ENCODE data around the gene CDS2.

CDS2 gene

DNA sequence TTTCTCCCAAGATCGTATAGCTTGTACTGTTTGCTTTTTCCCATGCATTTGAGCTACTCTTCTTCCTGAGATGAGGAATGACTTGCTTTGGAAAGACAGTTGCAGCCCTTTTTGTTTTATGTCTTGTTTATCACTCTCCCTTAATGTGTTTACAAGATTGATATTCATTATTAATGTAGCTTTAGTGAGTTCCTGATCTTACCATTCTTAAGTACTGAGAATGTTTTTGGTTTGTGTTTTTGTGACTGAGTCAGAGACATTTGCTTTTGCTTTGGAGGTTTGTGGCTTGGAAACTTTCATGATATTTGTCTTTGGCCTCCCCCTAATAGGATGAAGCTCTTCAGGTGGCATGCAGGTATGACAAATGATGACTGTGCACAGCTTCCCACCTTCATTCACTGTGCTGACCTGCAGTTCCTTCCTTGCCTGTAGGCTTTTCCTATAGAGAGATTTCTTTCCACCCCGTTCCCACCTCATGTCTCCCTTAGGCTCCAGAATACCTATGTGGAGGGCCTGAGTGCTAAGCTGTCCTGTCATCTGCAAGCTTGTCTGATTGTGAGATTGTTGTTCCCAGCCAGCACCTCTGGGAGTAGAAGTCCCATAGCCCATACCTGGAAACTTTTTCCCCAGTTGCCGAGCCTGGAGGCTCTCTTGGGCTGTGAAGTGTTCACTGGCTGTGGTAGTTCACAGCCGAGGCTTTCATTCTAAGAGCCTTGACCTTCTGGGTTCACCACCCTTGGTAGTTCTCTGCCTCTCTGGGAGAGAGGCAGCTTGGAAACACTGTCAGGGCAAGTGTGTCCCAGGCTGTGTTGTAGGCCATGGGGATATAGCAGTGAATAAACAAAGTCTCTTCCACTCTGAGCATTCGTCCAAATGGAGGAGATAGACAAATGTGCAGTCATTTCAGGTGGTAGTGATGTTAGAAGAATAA lies 27.1 kb downstream of the CDS2 start:
- DNase-seq = no peak

DNA sequence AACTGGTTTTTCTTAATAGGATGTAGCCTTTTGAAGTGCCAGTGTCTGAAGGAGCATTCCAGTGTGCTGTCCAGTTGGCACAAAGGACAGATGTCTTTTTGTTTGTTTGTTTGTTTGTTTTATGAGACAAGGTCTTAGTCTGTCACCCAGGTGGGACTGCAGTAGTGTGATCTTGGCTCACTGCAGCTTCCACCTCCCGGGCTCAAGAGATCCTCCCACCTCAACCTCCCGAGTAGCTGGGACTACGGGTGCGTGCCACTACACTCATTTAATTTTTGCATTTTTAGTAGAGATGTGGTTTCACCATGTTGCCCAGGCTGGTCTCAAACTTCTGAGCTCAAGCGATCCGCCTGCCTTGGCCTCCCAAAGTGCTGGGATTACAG lies 27.7 kb downstream of the CDS2 start:
- DNase-seq = no peak

DNA sequence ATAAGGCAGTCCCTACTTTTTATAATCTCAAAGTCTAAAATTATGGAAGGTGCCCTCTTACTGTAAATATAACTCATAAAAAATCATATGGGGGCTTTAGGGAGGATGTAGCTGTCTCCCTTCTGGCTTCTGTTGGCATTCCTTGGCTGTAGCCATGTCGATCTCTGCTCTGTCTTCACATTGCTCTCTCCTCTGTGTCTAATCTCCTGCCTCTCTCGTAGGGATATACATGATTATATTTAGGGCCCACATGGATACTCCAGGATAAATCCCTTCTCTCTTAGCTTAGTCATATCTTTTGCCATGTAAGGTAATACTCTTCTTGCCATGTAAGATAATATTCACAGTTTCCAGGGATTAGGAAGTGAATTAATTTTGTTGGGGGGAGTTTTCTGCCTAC lies 28.6 kb downstream of the CDS2 start:
- no peak for DNase-seq

DNA sequence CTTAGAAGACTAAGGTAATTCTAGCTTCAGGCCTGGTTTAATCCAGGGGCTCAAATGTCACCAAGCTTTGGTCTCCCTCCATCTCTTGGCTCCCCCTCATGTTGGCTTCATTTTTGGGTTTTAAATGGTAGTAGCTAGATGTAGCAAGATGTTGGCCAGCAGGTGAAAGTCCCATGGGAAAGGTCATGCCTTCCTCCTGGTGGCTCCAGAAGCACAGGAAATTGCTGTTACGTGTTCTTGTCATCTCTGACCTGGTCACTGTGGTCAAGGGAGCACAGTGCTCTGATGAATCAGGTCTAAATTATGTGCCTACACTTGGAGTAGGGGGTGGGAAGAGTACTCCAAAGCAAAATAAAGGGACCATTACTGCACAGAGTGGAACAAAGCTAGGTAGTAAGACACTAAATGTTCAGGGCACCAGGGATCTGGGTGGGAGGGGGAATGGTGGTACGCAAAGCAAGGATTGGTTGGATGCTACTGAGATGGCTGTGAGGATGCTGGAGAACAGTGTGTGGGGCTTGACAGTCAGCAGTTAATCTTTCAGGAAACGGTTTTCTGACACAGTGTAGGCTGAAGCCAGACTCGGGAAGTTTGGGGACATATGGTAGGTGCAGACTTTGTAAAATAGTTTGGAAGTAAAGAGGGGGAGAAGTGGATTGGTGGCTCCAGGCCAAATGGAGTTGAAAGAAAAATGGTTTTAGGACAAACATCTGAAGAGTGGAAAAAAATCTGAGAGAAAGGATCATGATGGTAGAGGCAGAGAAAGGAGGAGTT lies 30.1 kb downstream of the CDS2 start:
- DNase-seq = no peak

DNA sequence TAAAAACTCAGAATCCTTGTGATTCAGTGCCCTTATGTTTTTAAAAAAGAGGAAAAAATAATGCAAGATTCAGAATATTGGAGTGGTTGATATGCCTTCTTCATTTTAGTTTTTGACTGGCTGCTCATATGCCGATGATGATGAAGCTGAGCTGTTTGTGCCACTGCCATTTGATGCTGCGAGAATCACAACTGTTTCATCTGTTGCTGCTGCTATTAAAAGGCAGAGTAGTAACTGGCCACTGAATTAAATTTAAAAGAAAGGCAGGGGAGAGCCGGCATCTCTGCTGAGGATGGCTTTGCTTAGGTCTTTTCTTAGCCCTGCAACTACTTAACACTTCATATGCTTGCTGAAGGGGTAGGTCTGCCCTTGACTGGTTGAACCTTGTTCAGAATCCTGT lies 33.1 kb downstream of the CDS2 start:
- no peak for DNase-seq

DNA sequence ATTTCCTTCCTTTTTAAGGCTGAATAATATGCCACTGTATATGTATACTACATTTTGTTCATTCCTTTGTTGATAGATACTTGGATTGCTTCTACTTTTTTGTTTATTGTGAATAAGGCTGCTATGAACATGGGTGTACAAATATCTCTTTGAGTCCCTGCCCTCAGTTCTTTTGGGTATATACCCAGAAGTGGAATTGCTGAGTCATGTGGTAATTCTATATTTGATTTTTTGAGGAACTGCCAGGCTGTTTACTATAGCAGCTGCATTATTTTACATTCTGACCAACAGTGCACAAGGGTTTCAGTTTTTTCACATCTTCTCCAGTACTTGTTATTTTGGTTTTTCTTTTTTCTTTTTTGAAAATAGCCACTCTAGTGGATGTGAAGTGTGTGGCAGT lies 34.1 kb downstream of the CDS2 start:
- DNase-seq = no peak

DNA sequence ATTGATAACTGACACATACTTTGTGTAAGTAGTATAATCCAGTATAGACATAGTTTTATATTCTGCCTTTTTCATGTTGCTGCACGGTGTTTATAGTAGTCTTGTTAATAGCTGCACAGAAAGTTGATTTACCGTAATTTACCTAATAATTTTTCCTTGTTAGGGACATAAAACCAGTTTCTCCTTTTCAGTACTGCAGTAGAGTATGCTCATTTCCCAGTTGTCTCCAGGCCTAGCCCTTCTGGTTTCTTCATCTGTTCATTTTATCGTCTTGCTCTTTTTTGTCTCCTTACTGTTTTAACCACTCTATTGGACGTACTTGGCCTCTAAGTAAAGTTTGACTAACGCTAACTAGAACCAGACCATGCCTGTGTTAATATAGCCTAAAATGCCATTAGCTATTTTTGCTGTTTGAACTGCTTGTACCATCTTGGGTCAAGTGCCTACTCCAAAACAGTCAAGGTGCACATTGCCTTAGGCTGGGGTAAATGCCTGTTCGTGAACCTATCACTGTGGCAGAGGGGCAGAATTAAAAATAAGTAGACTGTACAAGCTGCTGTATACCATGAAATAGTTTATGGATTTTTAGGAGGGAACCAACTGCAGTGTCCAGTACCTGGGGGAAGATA lies 34.8 kb downstream of the CDS2 start:
- no peak for DNase-seq

DNA sequence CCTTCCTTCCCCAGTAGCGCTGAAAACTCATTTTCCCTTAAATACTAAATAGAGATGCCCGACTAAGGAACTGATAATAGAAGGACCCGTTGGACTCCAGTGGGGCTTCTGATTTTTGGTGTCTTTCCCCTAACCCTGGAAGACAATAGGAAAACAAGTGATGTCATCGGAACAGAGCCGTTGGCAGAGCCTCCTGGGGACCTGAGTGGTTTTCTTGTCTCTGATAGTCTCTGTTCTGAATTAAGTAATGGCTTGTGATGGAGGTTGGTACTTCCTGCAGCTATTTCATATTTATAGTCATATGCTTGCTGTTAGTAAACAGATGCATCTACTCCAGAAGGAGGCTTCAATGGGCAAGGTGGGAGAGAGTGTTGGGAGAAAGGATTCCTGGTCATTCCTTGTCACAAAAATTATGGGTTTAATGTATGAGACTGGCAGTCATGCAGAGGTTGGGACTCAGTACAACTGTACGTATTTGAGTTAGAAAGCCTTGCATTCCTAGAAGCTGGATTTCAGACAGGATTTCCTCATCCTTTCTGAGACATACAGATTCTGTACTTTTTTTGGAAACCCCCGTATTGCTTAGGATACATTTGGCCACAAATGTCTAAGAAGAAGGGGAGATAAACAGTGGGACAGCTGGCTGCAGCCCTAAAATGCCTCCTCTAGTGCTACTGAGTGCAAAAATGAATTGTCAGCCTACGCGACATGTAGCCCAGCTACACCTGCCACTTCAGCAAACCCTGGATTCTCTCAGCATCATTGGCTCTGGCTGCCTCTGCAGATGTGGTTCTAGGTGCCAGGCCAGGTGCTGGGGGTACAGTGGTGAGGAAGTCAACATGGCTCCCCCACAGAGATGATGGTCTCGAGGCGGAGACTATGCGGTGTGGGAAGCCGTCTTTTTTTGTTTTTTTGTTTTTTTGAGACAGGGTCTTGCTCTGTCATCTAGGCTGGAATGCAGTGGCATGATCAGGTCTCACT lies 38.1 kb downstream of the CDS2 start:
- DNase-seq = no peak

DNA sequence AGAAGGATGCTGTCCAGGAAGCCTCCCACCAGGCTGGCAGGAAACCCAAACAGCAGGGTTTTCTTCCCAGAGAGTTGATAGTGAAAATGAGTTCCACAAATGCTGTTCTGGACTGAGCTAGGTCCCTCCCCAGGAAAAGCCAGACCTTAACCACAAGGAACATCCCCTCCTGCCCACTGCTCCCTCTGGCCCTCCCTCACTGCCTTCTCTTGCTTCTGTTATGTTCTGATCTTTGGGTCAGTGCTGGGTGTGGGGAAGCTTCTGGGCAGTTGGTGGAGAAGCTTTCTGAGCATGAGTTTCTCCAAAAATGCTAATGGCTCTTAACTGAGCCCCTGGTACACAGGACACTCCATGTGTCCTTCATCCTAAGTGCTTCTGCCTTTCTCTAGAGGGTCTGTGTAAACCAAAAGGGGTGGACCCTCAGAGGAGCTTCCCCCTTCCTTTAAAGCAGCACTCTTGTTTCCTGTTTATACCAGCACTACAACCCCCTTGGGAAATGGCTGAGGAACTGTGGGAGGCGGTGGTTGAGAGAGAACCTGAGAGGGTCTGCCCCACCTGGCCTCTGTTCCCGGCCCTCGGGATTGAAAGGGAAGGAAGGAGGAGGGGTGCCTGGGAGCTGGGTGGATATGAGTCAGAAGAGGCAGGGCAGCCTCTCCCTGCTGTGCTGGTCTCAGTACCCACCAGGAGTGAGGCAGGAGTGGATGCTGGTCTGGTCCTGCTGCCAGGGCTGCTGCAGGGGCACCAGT lies 42.0 kb downstream of the CDS2 start:
- peak; percentile 65 for DNase-seq

DNA sequence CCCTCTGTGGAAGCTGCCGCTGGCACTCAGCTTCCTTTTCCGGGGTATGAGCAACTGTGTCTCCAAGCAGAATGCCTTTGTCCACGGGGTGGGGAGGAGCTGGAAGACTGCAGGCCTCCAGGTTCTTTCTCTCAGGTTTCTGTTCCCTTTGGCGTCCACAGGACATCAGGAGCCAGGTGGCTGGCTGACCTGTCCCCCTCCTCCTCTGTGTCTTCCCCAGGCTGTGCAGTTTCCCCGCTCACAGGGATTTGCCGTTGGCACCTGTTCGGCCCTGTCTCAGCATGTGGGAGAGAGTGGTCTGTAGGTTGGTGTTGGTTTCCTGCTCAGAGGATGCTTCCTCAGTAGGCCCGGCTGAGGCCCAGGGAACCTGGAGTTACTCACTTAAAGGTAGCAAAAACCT lies 43.5 kb downstream of the CDS2 start:
- no peak for DNase-seq

DNA sequence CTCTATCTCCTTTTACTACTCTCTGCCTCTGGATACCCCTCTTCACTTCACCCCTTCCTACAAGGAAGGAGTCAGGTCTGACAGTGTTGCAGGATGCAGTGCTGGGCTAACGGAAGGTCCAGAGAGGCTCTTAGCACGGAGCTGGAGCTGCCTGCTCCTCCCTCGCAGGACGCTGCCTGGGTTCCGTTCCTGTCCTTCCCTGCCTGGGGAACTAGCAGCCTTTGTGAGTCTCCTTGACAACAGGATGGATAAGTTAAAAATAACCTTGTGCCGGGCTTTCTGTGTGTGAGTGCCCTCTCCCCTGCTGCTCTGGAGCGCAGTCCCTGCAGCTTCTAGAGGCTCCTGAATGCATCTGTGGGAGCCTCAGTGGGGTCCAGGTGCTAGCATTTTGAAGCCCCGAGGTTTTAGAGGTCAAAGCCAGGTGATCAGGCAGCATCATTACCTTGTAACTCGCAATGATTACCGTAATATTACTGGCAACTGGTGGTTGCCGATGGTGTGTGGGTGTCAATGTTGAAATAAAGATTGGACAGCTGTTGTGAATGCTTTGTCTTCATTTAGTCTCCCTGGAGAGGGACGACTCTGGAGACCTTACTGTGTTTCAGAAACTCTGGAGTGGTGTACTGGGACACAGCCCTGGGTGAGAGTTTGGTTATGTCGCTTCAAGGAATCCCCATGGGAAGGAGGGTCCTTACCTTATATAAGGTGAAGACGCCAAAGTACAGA lies 44.4 kb downstream of the CDS2 start:
- DNase-seq = no peak

DNA sequence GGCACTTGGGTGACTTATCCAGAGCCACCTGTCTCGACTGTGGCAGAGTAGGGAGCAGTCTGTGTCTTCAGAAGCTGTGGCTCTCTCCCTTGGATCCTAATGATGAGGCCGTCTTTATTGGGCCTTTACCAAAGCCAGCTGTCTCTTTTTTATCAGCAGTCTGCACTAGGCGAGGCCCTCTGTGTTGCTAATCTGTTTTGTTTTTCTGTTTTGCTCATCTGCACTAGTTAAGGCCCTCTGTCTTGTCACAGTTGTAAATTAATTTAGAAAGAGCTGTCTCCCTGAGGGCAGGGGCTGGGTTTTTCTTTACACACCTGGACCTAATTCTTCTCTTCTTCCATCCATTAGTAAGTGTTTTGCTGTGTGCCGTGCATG lies 45.0 kb downstream of the CDS2 start:
- DNase-seq = no peak

DNA sequence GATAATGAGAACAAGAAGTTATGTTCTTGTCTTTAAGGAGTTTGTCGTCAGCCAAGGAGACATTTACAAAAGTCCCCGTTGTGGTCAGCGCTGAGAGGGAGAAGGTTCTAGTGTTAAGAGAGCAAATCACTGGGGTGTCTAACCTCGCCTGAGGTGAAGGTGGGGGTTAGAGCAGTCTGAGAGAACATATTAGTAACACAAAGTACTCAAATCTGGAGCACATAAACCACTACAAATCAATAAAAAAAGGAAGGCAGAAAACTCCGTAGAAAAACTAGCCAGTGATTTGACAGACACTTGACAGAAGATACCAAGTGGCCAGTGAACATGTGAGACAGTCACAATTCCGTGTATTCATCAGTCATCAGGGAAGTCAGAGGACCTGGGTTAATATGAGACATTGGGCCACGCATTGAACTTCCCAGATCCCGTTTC lies 45.4 kb downstream of the CDS2 start:
- DNase-seq = no peak

DNA sequence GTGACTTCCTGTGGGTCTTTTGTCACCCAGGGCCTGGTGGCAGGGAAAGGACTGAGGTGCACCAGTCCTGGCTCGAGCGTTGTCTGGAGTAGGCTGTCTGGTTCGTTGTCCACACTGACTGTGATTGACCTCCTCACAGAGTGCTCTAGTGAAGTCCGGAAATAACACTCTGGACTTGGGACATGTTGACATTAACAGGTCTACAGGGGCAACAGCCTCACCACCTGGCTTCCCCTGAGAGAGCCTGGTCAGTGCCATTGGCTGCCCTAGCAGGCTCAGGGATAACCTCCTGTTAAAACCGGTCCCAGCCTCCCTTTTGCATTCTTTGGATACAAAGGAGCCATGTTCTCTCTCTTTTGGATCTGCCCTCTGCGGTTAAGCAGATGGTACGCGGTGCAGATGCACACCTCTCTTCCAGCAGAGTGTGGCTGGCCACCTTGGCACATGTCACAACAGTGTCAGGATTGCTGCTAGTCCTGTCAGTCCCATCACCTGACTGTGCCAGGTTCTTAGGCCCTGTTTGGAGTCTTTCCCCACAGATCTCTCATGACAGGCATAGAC lies 46.2 kb downstream of the CDS2 start:
- no peak for DNase-seq

DNA sequence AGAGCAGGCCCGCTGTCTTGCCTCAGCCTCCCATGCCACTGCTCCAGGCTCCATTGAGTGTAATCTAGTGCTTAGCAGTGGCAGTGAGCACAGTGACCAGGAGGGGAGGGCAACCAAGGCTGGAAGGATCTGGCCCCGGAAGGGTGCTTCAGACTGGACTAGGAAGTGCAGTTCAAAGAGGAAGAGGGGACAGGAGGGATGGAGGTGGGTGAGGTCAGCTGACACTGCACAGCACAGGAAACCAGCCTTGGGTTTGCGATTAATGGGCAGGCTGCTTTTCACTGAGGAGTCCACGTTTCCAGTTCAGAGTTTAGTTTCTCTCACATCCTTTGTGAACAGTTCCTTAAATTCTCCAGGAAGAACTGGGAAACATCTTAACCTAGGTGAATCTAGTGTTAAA lies 46.9 kb downstream of the CDS2 start:
- no peak for DNase-seq

DNA sequence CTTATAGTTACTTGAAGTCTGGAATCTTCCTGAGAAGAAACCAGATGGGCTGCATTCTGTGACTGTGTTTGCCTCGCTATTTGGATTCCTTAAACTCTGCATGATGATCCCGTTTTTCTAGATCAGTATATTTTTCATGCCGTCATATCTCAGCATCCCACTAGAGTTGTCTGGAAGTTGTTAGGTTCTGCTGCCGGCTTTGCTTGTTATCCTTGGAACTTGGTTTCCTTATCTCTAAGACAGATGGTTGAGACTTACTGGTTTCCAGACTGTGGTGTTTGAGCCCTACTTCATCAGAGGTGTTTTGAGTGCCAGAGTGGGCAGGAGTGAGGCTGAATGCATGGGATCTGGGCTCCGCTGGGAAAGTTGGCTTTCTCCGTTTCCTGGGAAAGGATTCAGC lies 50.3 kb downstream of the CDS2 start:
- DNase-seq = no peak

DNA sequence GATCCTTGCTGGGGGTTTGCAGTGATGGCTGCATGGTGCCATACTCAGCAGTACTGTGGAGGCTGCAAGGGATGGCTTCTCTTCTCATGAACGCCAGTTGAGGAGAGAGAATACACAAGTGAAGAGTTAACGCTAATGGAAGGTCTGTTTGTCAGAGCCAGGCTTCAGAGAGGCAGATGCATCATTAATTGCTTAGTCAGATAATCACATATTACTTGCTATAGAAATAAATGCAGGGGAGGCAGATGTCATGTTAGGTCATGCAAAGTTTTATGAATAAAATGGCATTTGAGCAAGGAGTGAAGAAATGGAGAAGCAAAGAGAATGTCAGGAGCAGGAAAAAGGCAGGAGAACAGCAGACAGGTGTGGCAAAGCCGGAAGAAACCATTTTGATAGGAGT lies 51.2 kb downstream of the CDS2 start:
- DNase-seq = no peak

DNA sequence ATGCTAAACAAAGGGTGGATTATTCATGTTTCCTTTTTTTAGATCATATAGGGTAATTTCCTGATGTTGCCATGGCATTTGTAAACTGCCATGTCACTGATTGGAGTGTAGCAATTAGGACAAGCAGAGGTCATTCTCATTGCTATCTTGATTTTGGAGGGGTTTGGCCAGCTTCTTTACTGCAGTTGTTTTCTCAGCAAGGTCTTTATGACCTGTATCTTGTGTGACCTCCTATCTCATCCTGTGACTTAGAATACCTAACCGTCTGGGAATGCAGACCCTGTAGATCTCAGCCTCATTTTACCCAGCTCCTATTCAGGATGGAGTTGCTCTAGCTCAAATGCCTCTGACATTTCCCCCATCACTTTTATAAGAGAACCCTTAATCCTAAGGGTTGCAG lies 53.6 kb downstream of the CDS2 start:
- no peak for DNase-seq

DNA sequence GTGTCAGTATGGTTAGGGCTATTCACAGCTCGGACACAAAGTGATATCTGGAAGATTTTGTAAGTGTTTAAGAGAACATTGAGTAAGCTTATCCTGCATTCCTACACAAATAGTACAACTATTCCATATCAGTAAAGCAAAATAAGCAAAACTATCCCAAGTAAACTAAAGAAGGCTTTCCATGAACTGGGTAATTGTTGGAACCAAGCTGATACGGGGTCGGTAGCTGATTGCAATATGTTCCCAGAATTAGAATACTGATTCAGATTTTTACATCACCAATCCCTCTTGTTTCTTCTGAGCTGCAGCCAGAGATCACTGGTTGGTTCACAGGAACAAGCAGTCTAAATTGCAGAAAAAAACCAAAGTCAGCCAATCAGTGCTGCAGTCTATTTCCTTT lies 54.1 kb downstream of the CDS2 start:
- DNase-seq = no peak

DNA sequence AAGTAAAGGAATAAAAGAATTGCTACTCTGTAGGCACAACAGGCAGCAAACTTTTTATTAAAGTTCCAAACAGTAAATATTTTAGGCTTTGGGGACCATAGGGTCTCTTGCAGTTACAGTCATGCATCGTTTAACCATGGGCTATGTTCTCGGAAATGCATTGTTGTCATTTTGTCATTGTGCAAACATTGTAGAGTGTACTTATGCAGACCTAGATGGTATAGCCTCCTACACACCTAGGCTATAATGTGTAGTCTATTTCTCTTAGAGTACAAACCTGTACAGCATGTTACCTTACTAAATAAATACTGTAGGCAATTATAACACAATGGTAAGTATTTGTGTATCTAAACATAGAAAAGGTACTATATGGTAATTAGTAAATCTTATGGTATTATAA lies 54.7 kb downstream of the CDS2 start:
- DNase-seq = no peak

DNA sequence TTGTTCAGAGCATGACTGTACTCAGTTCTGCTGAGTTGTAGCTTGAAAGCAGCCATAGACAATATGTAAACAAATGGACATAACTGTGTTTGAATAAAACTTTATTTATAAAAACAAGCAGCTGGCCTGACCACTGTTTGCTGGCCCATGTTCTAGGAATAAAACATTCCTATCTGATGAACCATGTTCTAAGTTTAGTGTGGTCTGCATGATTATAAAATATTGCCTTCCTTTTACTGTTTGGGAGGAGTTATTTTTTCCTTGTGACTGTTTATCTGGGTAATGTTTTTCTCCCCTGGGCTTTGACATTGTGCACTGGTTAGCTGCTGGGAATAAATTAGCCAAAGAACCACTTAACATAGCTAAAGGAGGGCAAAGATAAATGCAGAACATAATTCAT lies 55.1 kb downstream of the CDS2 start:
- no peak for DNase-seq

Data from NCI-H1092 (cell line).